Endothelial cell of umbilical vein (primary cell): ENCODE data around the gene THSD4. TPM values are rescaled to one million over a fixed set of nuclear protein-coding genes. Genes with fewer than 3 reads are reported as not detected.

Experiments
- BruUV-seq: library from RNA; stranded (reverse); fragments of 400-500 nt; replicated peaks from 2 replicates; lab custom pipeline; 2021; lab: Mats Ljungman, UMichigan
- CTCF ChIA-PET: fragments of 300-600, 350-600 bp; sonication (Branson Sonifier 250); formaldehyde crosslinking; loops from one replicate; lab custom pipeline; 2021; ENCODE audit warnings: antibody characterized with exemption, inconsistent platforms; lab: Charles Lee
- POLR2A ChIA-PET: fragments of 300-600, 350-600 bp; sonication (Branson Sonifier 250); formaldehyde crosslinking; loops from one replicate; lab custom pipeline; 2021; ENCODE audit warnings: antibody characterized with exemption, inconsistent platforms; lab: Charles Lee
- DNase-seq: peaks from one replicate; pipeline ENCODE4 v3.0.0-alpha.2; 2011; ENCODE audit warnings: low read depth, low spot score
- FAIRE-seq: peaks from 2 replicates; lab custom pipeline; 2011; peaks lifted over from hg19 to GRCh38; lab: Jason Lieb, UNC
- H2AFZ ChIP-seq: 2 replicates; pipeline ENCODE4 v1.6.0; 2012; ENCODE audit warnings: low read depth, low read length, control low read depth, inconsistent platforms
- H3K27ac ChIP-seq: 2 replicates; pipeline ENCODE4 v1.5.1; 2011; ENCODE audit warnings: low read depth, mild to moderate bottlenecking, control low read depth, low read length, moderate library complexity; ENCODE audit not compliant: insufficient read depth
- H3K27me3 ChIP-seq, 2 experiments: 2 replicates each; pipeline versions ENCODE4 v1.6.0 to v1.6.1; 2011; ENCODE audit warnings: low read length in 2 of 2, mixed read lengths in 1 of 2; ENCODE audit not compliant: control insufficient read depth in 2 of 2, insufficient read depth in 2 of 2
- H3K36me3 ChIP-seq, 2 experiments: 2 replicates in 1 of 2; 3 replicates in 1 of 2; pipeline ENCODE4 v1.5.1; 2011; ENCODE audit warnings: low read length in 2 of 2, mild to moderate bottlenecking in 1 of 2, moderate library complexity in 1 of 2; ENCODE audit not compliant: control insufficient read depth in 2 of 2, insufficient read depth in 2 of 2; ENCODE audit errors: extremely low read depth in 1 of 2
- H3K4me1 ChIP-seq: 3 replicates; pipeline ENCODE4 v1.5.1; 2011; ENCODE audit warnings: mild to moderate bottlenecking, low read length; ENCODE audit not compliant: control insufficient read depth, insufficient read depth; ENCODE audit errors: extremely low read depth
- H3K4me2 ChIP-seq: 2 replicates; pipeline ENCODE4 v1.6.1; 2011; ENCODE audit warnings: low read length, control low read depth, mixed read lengths; ENCODE audit not compliant: insufficient read depth
- H3K4me3 ChIP-seq, 3 experiments: fragments of 200-600 bp in 1 of 3; sonication (generic), shearing (Covaris generic) in 1 of 3; replicated peaks in 1 of 3; 2 replicates each; pipeline ENCODE4 v1.5.1; 2011 to 2016; ENCODE audit warnings: control low read depth in 3 of 3, low read length in 3 of 3, mild to moderate bottlenecking in 2 of 3, inconsistent platforms in 1 of 3, low read depth in 1 of 3, moderate library complexity in 1 of 3; ENCODE audit not compliant: insufficient read depth in 1 of 3
- H3K79me2 ChIP-seq: 2 replicates; pipeline ENCODE4 v1.6.0; 2012; ENCODE audit warnings: low read length, inconsistent platforms; ENCODE audit not compliant: control insufficient read depth, insufficient read depth
- H3K9ac ChIP-seq: replicated peaks from 2 replicates; pipeline ENCODE3; 2011; ENCODE audit warnings: low read length, control low read depth; ENCODE audit not compliant: insufficient read depth; ENCODE audit errors: extremely low read depth
- H3K9me1 ChIP-seq: replicated peaks from 3 replicates; pipeline ENCODE4 v1.6.0; 2011; ENCODE audit warnings: mild to moderate bottlenecking, low read length; ENCODE audit not compliant: control insufficient read depth, insufficient read depth; ENCODE audit errors: extremely low read depth
- H3K9me3 ChIP-seq: replicated peaks from 2 replicates; pipeline ENCODE4 v1.5.1; 2012; ENCODE audit warnings: low read length, inconsistent platforms; ENCODE audit not compliant: control insufficient read depth, insufficient read depth
- H4K20me1 ChIP-seq: replicated peaks from 2 replicates; pipeline ENCODE3; 2011; ENCODE audit warnings: mild to moderate bottlenecking, low read length; ENCODE audit not compliant: control insufficient read depth, insufficient read depth; ENCODE audit errors: extremely low read depth
- CTCF ChIP-seq, 2 donors: IDR thresholded peaks; 1 replicate in 1 of 2; 2 replicates in 1 of 2; pipeline ENCODE4 v1.5.1; 2011; ENCODE audit warnings: low read length in 2 of 2, mild to moderate bottlenecking in 2 of 2, moderate library complexity in 2 of 2, control low read depth in 1 of 2, inconsistent platforms in 1 of 2, low read depth in 1 of 2; ENCODE audit not compliant: insufficient read depth in 1 of 2; ENCODE audit errors: extremely low read depth in 1 of 2
- EZH2 ChIP-seq: IDR thresholded peaks from 2 replicates; pipeline ENCODE4 v1.6.1; 2012; ENCODE audit warnings: borderline replicate concordance, low read depth, mild to moderate bottlenecking, moderate library complexity, low read length, inconsistent platforms; ENCODE audit not compliant: severe bottlenecking
- FOS ChIP-seq: IDR thresholded peaks from 2 replicates; pipeline ENCODE4 v1.6.1; 2011; ENCODE audit warnings: mild to moderate bottlenecking, low read length, moderate library complexity, borderline replicate concordance; ENCODE audit not compliant: insufficient read depth
- GATA2 ChIP-seq: IDR thresholded peaks from 2 replicates; pipeline ENCODE4 v1.7.0; 2011; ENCODE audit warnings: low read depth, mild to moderate bottlenecking, moderate library complexity, mixed read lengths, low read length; ENCODE audit not compliant: insufficient read length, insufficient read depth
- JUN ChIP-seq: IDR thresholded peaks from 2 replicates; pipeline ENCODE4 v1.6.1; 2011; ENCODE audit warnings: borderline replicate concordance, low read depth; ENCODE audit not compliant: insufficient read length, insufficient read depth
- MAX ChIP-seq: IDR thresholded peaks from 2 replicates; pipeline ENCODE4 v1.6.1; 2011; ENCODE audit not compliant: insufficient read depth, insufficient read length
- MYC ChIP-seq: IDR thresholded peaks from one replicate; pipeline ENCODE4 v1.6.1; 2011; ENCODE audit warnings: mild to moderate bottlenecking, low read depth, low read length
- POLR2A ChIP-seq: IDR thresholded peaks from 2 replicates; pipeline ENCODE4 v1.6.1; 2012; ENCODE audit warnings: low read depth, mild to moderate bottlenecking, control low read depth, low read length
- POLR2AphosphoS5 ChIP-seq: IDR thresholded peaks from 2 replicates; pipeline ENCODE4 v1.6.1; 2012; ENCODE audit warnings: low read depth, mild to moderate bottlenecking, control low read depth, low read length, moderate library complexity; ENCODE audit not compliant: insufficient read depth
- dilution Hi-C: fragments of 300-500 bp; cut with MboI; formaldehyde crosslinking; loops from one replicate; pipeline ENCODE4 v1.15.0; 2019; ENCODE audit warnings: low sequenced_read_pairs; ENCODE audit not compliant: extremely low pct_ligation_motif_present
- intact Hi-C: fragments of 100-400 bp; cut with micrococcal nuclease; formaldehyde crosslinking; loops from one replicate; pipeline ENCODE4 v1.10.0; 2022
- polyA plus RNA-seq, 4 experiments: library from polyadenylated mRNA; depleted of rRNA in 3 of 4; stranded (reverse) in 3 of 4; unstranded in 1 of 4; fragments of >200 nt; gene quantifications; 2 replicates each; pipeline versions ENCODE4 v1.2.1 to v1.2.3, GENCODE V29; 2011 to 2012; ENCODE audit warnings: missing spikeins in 1 of 4
- total RNA-seq: library from RNA; stranded (reverse); gene quantifications from 2 replicates; pipeline ENCODE4 v1.2.3, GENCODE V29; 2021

THSD4 gene
- total and polyA plus RNA-seq, 2 donors (not counting 3 experiments of a cell fraction or from before 2014, with no cell fraction given) = 9.9 to 25.4 TPM

- Histone ChIP-seq H3K9me1 (no peaks in the 10 kb centered on the region), H3K79me2 (no peaks in the 10 kb centered on the region), H3K4me1 (no peaks in the 10 kb centered on the region), H3K9me3 (no peaks in the 10 kb centered on the region), H3K27ac (no peak overlapping the region), H3K27me3 (no peaks in the 10 kb centered on the region), H3K4me3 (no peak overlapping the region), H3K36me3 (no peaks in the 10 kb centered on the region), H4K20me1 (no peaks in the 10 kb centered on the region), H3K9ac (no peak overlapping the region), H3K4me2 (no peak overlapping the region), H2AFZ (no peak overlapping the region)
- dilution Hi-C loops = no loop called here
- BruUV-seq = no TSS peak
- FAIRE-seq (no peak), DNase-seq (no peak)
- ChIA-PET CTCF (interaction anchor here (1.4 kb wide), 1 partner anchor 19 kb away, joined by 3 read pairs; no protein-coding TSS in a partner anchor), POLR2A (no interaction called here)
- intact Hi-C loops = no loop called here
- no peak for TF ChIP-seq FOS
- no peak for TF ChIP-seq POLR2A
- TF ChIP-seq MYC = no peak
- TF ChIP-seq GATA2 = no peak
- TF ChIP-seq JUN = no peak
- no peak for TF ChIP-seq MAX
- TF ChIP-seq POLR2AphosphoS5 = no peak
- TF ChIP-seq CTCF (IDR thresholded peaks at IDR 0.05; ENCODE audit: extremely low read depth in 1 of 2, insufficient read depth in 1 of 2, low read depth in 1 of 2, low read length in 2 of 2) = no peak
- TF ChIP-seq EZH2 = no peak
These were observed 88.6 kb downstream of the THSD4 start for GRCh38 chr15:71203586-71204474.
